Measurements from ENCODE around the gene PRDM5. TPM values are rescaled to one million over a fixed set of nuclear protein-coding genes. Genes with fewer than 3 reads are reported as not detected.

The PRDM5 gene
- total RNA-seq, 1 donor from 2014 or later: 6.5 TPM

GRCh38 chr4:120722655-120723054 lies 199.9 kb downstream of the PRDM5 start:
- H3K36me3 Mint-ChIP-seq (ENCODE audit: low read depth, unreplicated experiment): no peaks in the 10 kb centered on the region
- FAIRE-seq: no peak
- no peak overlapping the region for H3K9ac ChIP-seq (ENCODE audit: low read length)
- no peaks in the 10 kb centered on the region for H3K9me3 ChIP-seq (ENCODE audit: insufficient read depth, low read depth, low read length)
- H3K4me2 ChIP-seq (ENCODE audit: low read length): no peak overlapping the region
- H3K4me3 ChIP-seq (ENCODE audit: insufficient read depth, low read depth, low read length): no peak overlapping the region
- H3K27ac Mint-ChIP-seq (ENCODE audit: unreplicated experiment): no peak overlapping the region
- no peaks in the 10 kb centered on the region for H3K27me3 Mint-ChIP-seq (ENCODE audit: low read depth, unreplicated experiment)
- TF ChIP-seq CTCF (IDR thresholded peaks at IDR 0.05; ENCODE audit: insufficient read depth, low read depth, low read length) (no peak), EZH2 (IDR thresholded peaks at IDR 0.05; ENCODE audit: insufficient read depth, low read length) (no peak)
- no peak overlapping the region for H3K27ac ChIP-seq (ENCODE audit: low read depth, low read length)
- no peaks in the 10 kb centered on the region for H4K20me1 ChIP-seq (ENCODE audit: insufficient read depth, low read length)
- H3K36me3 ChIP-seq (ENCODE audit: insufficient read depth, low read length): no peaks in the 10 kb centered on the region
- peaks cover 1% of the 10 kb centered on the region for H3K4me1 Mint-ChIP-seq (ENCODE audit: low read depth, unreplicated experiment)
- no peaks in the 10 kb centered on the region for H3K79me2 ChIP-seq (ENCODE audit: insufficient read depth, low read length)
- DNase-seq (ENCODE audit: low read depth): no peak
- no peak overlapping the region for H3K4me3 Mint-ChIP-seq (ENCODE audit: unreplicated experiment)
- no peaks in the 10 kb centered on the region for H3K9me3 Mint-ChIP-seq (ENCODE audit: unreplicated experiment)
- no peaks in the 10 kb centered on the region for H3K4me1 ChIP-seq (ENCODE audit: insufficient read depth, low read length)
- H2AFZ ChIP-seq (ENCODE audit: low read depth, low read length): no peak overlapping the region
- no peaks in the 10 kb centered on the region for H3K27me3 ChIP-seq (ENCODE audit: insufficient read depth, low read length)

- H3K4me1 ChIP-seq (ENCODE audit: insufficient read depth, low read length): no peaks in the 10 kb centered on the region
- H3K27me3 ChIP-seq (ENCODE audit: insufficient read depth, low read length): no peaks in the 10 kb centered on the region
- no peak for TF ChIP-seq CTCF (IDR thresholded peaks at IDR 0.05; ENCODE audit: insufficient read depth, low read depth, low read length)
- no peak for TF ChIP-seq EZH2 (IDR thresholded peaks at IDR 0.05; ENCODE audit: insufficient read depth, low read length)
- no peaks in the 10 kb centered on the region for H3K36me3 ChIP-seq (ENCODE audit: insufficient read depth, low read length)
- no peak overlapping the region for H2AFZ ChIP-seq (ENCODE audit: low read depth, low read length)
- no peaks in the 10 kb centered on the region for H3K27me3 Mint-ChIP-seq (ENCODE audit: low read depth, unreplicated experiment)
- DNase-seq (ENCODE audit: low read depth) (no peak), FAIRE-seq (no peak)
- no peaks in the 10 kb centered on the region for H3K4me1 Mint-ChIP-seq (ENCODE audit: low read depth, unreplicated experiment)
- no peaks in the 10 kb centered on the region for H3K36me3 Mint-ChIP-seq (ENCODE audit: low read depth, unreplicated experiment)
- H3K79me2 ChIP-seq (ENCODE audit: insufficient read depth, low read length): no peaks in the 10 kb centered on the region
- no peaks in the 10 kb centered on the region for H3K9me3 ChIP-seq (ENCODE audit: insufficient read depth, low read depth, low read length)
- H4K20me1 ChIP-seq (ENCODE audit: insufficient read depth, low read length): no peaks in the 10 kb centered on the region
- H3K27ac Mint-ChIP-seq (ENCODE audit: unreplicated experiment): no peak overlapping the region
- no peak overlapping the region for H3K9ac ChIP-seq (ENCODE audit: low read length)
- no peak overlapping the region for H3K4me3 ChIP-seq (ENCODE audit: insufficient read depth, low read depth, low read length)
- H3K4me3 Mint-ChIP-seq (ENCODE audit: unreplicated experiment): no peak overlapping the region
- no peak overlapping the region for H3K27ac ChIP-seq (ENCODE audit: low read depth, low read length)
- H3K4me2 ChIP-seq (ENCODE audit: low read length): no peak overlapping the region
- H3K9me3 Mint-ChIP-seq (ENCODE audit: unreplicated experiment): no peaks in the 10 kb centered on the region
These were observed 202.1 kb downstream of the PRDM5 start for GRCh38 chr4:120720354-120720934.

GRCh38 chr4:120718979-120719566 lies 203.5 kb downstream of the PRDM5 start:
- Mint-ChIP-seq H3K27me3 (ENCODE audit: low read depth, unreplicated experiment) (no peaks in the 10 kb centered on the region), H3K9me3 (ENCODE audit: unreplicated experiment) (no peaks in the 10 kb centered on the region)

More at GRCh38 chr4:120718979-120719566, 203.5 kb downstream of the PRDM5 start:
- FAIRE-seq (peak; percentile 65), DNase-seq (ENCODE audit: low read depth) (peak; percentile 22)
- H3K79me2 ChIP-seq (ENCODE audit: insufficient read depth, low read length): no peaks in the 10 kb centered on the region
- Mint-ChIP-seq H3K27ac (ENCODE audit: unreplicated experiment) (no peak overlapping the region), H3K4me1 (ENCODE audit: low read depth, unreplicated experiment) (peaks cover 4% of the 10 kb centered on the region), H3K36me3 (ENCODE audit: low read depth, unreplicated experiment) (no peaks in the 10 kb centered on the region), H3K4me3 (ENCODE audit: unreplicated experiment) (no peak overlapping the region)
- H3K4me3 ChIP-seq (ENCODE audit: insufficient read depth, low read depth, low read length): no peak overlapping the region
- H2AFZ ChIP-seq (ENCODE audit: low read depth, low read length): no peak overlapping the region
- no peaks in the 10 kb centered on the region for H3K9me3 ChIP-seq (ENCODE audit: insufficient read depth, low read depth, low read length)
- H3K27me3 ChIP-seq (ENCODE audit: insufficient read depth, low read length): no peaks in the 10 kb centered on the region
- H3K4me1 ChIP-seq (ENCODE audit: insufficient read depth, low read length): no peaks in the 10 kb centered on the region
- no peak for TF ChIP-seq EZH2 (IDR thresholded peaks at IDR 0.05; ENCODE audit: insufficient read depth, low read length)
- peak; percentile 56 for TF ChIP-seq CTCF (IDR thresholded peaks at IDR 0.05; ENCODE audit: insufficient read depth, low read depth, low read length)
- H4K20me1 ChIP-seq (ENCODE audit: insufficient read depth, low read length): no peaks in the 10 kb centered on the region
- no peak overlapping the region for H3K27ac ChIP-seq (ENCODE audit: low read depth, low read length)
- H3K36me3 ChIP-seq (ENCODE audit: insufficient read depth, low read length): no peaks in the 10 kb centered on the region
- no peak overlapping the region for H3K9ac ChIP-seq (ENCODE audit: low read length)
- no peak overlapping the region for H3K4me2 ChIP-seq (ENCODE audit: low read length)
